Measurements from ENCODE around the gene MR1.

DNA sequence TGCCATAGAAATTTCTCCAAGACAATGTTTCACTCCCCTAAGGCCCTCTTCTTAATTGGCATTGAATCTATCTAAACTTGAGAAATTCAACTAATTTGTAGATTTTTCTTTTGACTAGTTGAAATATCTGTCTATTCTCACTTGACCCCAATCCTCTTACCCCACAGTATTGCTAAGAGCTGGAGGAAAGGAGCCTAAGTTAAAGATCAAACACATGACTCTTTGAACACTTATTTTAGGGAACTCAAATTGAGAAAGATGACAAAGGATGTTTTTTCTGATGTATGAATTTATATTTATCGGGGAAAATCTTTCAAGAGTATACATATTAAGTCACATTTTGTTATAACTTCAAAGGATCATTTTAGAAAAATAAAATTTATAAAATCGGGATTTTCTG, 3.6 kb downstream of the MR1 start:
- TF ChIP-seq, protein P1, sequence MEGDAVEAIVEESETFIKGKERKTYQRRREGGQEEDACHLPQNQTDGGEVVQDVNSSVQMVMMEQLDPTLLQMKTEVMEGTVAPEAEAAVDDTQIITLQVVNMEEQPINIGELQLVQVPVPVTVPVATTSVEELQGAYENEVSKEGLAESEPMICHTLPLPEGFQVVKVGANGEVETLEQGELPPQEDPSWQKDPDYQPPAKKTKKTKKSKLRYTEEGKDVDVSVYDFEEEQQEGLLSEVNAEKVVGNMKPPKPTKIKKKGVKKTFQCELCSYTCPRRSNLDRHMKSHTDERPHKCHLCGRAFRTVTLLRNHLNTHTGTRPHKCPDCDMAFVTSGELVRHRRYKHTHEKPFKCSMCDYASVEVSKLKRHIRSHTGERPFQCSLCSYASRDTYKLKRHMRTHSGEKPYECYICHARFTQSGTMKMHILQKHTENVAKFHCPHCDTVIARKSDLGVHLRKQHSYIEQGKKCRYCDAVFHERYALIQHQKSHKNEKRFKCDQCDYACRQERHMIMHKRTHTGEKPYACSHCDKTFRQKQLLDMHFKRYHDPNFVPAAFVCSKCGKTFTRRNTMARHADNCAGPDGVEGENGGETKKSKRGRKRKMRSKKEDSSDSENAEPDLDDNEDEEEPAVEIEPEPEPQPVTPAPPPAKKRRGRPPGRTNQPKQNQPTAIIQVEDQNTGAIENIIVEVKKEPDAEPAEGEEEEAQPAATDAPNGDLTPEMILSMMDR (IDR thresholded peaks at IDR 0.05) = no peak
- TF ChIP-seq POLR2A (IDR thresholded peaks at IDR 0.05) = no peak
